Endodermal cell (in vitro differentiated cells): Measurements from ENCODE around the gene TMPRSS12. TPM values are rescaled to one million over a fixed set of nuclear protein-coding genes. Genes with fewer than 3 reads are reported as not detected.

Experiments used
- DNase-seq: peaks from one replicate; pipeline ENCODE4 v3.0.0-alpha.2; 2017
- H3K27ac ChIP-seq: 2 replicates; pipeline ENCODE4 v1.5.1; 2013; ENCODE audit warnings: mild to moderate bottlenecking, low read depth, low read length, moderate library complexity
- H3K27me3 ChIP-seq: 2 replicates; pipeline ENCODE4 v1.6.1; 2013; ENCODE audit warnings: mild to moderate bottlenecking, low read length, moderate library complexity; ENCODE audit not compliant: insufficient read depth, control insufficient read depth, poor library complexity, severe bottlenecking
- H3K36me3 ChIP-seq: 2 replicates; pipeline ENCODE4 v1.7.0; 2013; ENCODE audit warnings: mild to moderate bottlenecking, low read length, moderate library complexity; ENCODE audit not compliant: control insufficient read depth, insufficient read depth
- H3K4me1 ChIP-seq: one replicate; pipeline ENCODE4 v1.7.0; 2013; ENCODE audit warnings: low read length; ENCODE audit not compliant: control insufficient read depth, insufficient read depth
- H3K4me3 ChIP-seq: 2 replicates; pipeline ENCODE4 v1.5.1; 2013; ENCODE audit warnings: mild to moderate bottlenecking, low read length, moderate library complexity
- H3K9ac ChIP-seq: 2 replicates; pipeline ENCODE4 v1.6.1; 2013; ENCODE audit warnings: mild to moderate bottlenecking, low read length, moderate library complexity; ENCODE audit not compliant: poor library complexity, severe bottlenecking; ENCODE audit errors: extremely low read depth
- H3K9me3 ChIP-seq: 2 replicates; pipeline ENCODE4 v1.6.1; 2013; ENCODE audit warnings: mild to moderate bottlenecking, low read length, moderate library complexity; ENCODE audit not compliant: control insufficient read depth
- H3K27ac Mint-ChIP-seq: 2 replicates; pipeline ENCODE4 v1.8.0; 2020; ENCODE audit warnings: mixed read lengths
- H3K27me3 Mint-ChIP-seq: 2 replicates; pipeline ENCODE4 v1.8.0; 2021; ENCODE audit warnings: mild to moderate bottlenecking, mixed read lengths; ENCODE audit not compliant: insufficient read depth
- H3K36me3 Mint-ChIP-seq: 2 replicates; pipeline ENCODE4 v1.8.0; 2020; ENCODE audit warnings: low read depth, mixed read lengths
- H3K4me1 Mint-ChIP-seq: 2 replicates; pipeline ENCODE4 v1.8.0; 2020; ENCODE audit warnings: mixed read lengths
- H3K4me3 Mint-ChIP-seq: 2 replicates; pipeline ENCODE4 v1.8.0; 2020; ENCODE audit warnings: mild to moderate bottlenecking, moderate library complexity, mixed read lengths
- H3K9me3 Mint-ChIP-seq: 2 replicates; pipeline ENCODE4 v1.8.0; 2020; ENCODE audit warnings: mild to moderate bottlenecking, mixed read lengths
- WGBS, 2 experiments: methylation state at CpG; one replicate each; pipeline versions ENCODE4 v1.1.5 to v1.1.7; 2013; ENCODE audit warnings: missing lambda C conversion rate in 2 of 2, mixed read lengths in 1 of 2; ENCODE audit not compliant: insufficient coverage in 1 of 2, insufficient read length in 1 of 2; 5-methylcytosine and 5-hydroxymethylcytosine counted together
- total RNA-seq, 2 donors: library from RNA; stranded (reverse); fragmentation: NEBNext Ultra II Directional in 1 of 2; extraction: Animal tissue kit (Norgen Biotek cat#: 25700) in 1 of 2; gene quantifications; 2 replicates in 1 of 2; 3 replicates in 1 of 2; pipeline ENCODE4 v1.2.1, GENCODE V29; 2021
- TF ChIP-seq, protein P1 (sequence below): fragments of 200-600 bp; sonication (generic); conservative IDR thresholded peaks from 2 replicates; pipeline ENCODE4 v1.5.0; 2021; ENCODE audit warnings: antibody characterized with exemption, mild to moderate bottlenecking

Gene TMPRSS12
- total RNA-seq, 2 donors from 2014 or later = not detected

GRCh38 chr12:50887191-50887590, 44.5 kb downstream of the TMPRSS12 start:
- H3K9ac ChIP-seq = no peak overlapping the region
- H3K27ac ChIP-seq = no peak overlapping the region
- no peaks in the 10 kb centered on the region for H3K27me3 ChIP-seq
- H3K36me3 Mint-ChIP-seq = no peaks in the 10 kb centered on the region
- H3K27me3 Mint-ChIP-seq = no peaks in the 10 kb centered on the region
- no peaks in the 10 kb centered on the region for H3K4me1 Mint-ChIP-seq
- H3K36me3 ChIP-seq = no peaks in the 10 kb centered on the region
- WGBS, 2 experiments = 90 to 100% methylated on average over 3 of the region's 3 CpGs
- no peak overlapping the region for H3K27ac Mint-ChIP-seq
- TF ChIP-seq, protein P1, sequence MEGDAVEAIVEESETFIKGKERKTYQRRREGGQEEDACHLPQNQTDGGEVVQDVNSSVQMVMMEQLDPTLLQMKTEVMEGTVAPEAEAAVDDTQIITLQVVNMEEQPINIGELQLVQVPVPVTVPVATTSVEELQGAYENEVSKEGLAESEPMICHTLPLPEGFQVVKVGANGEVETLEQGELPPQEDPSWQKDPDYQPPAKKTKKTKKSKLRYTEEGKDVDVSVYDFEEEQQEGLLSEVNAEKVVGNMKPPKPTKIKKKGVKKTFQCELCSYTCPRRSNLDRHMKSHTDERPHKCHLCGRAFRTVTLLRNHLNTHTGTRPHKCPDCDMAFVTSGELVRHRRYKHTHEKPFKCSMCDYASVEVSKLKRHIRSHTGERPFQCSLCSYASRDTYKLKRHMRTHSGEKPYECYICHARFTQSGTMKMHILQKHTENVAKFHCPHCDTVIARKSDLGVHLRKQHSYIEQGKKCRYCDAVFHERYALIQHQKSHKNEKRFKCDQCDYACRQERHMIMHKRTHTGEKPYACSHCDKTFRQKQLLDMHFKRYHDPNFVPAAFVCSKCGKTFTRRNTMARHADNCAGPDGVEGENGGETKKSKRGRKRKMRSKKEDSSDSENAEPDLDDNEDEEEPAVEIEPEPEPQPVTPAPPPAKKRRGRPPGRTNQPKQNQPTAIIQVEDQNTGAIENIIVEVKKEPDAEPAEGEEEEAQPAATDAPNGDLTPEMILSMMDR = no peak
- H3K4me3 ChIP-seq = no peak overlapping the region
- H3K4me1 ChIP-seq = no peaks in the 10 kb centered on the region
- peaks cover 16% of the 10 kb centered on the region for H3K9me3 ChIP-seq
- no peak overlapping the region for H3K4me3 Mint-ChIP-seq
- peaks cover 12% of the 10 kb centered on the region for H3K9me3 Mint-ChIP-seq
- no peak for DNase-seq

GRCh38 chr12:50888666-50889065, 45.9 kb downstream of the TMPRSS12 start:
- H3K27me3 ChIP-seq = no peaks in the 10 kb centered on the region
- 96% methylated on average over 2 of the region's 2 CpGs; no CpG with 5 or more reads in 1 of the 2 experiments for WGBS, 2 experiments
- H3K27ac Mint-ChIP-seq = no peak overlapping the region
- no peaks in the 10 kb centered on the region for H3K9me3 Mint-ChIP-seq
- no peaks in the 10 kb centered on the region for H3K4me1 ChIP-seq
- peaks cover 8% of the 10 kb centered on the region for H3K9me3 ChIP-seq
- TF ChIP-seq, protein P1 = no peak
- no peak for DNase-seq
- H3K4me3 ChIP-seq = no peak overlapping the region
- H3K36me3 ChIP-seq = no peaks in the 10 kb centered on the region
- no peaks in the 10 kb centered on the region for H3K27me3 Mint-ChIP-seq
- H3K36me3 Mint-ChIP-seq = no peaks in the 10 kb centered on the region
- H3K9ac ChIP-seq = no peak overlapping the region
- H3K4me1 Mint-ChIP-seq = no peaks in the 10 kb centered on the region
- no peak overlapping the region for H3K4me3 Mint-ChIP-seq
- H3K27ac ChIP-seq = no peak overlapping the region

DNA sequence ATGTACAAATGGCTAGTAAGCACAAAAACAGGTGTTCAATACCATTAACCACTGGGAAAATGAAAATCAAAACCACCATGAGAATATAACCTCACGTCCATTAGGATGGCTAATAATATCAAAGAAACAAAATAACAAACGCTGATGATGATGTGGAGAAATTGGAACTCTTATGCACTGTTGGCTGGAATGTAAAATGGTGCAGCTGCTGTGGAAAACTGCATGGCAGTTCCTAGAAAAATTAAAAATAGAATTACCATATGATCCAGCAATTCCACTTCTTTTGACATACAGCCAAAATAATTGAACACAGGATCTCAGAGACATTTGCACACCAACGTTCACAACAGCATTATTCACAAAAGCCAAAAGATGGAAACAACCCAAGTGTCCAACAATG, 51.5 kb downstream of the TMPRSS12 start:
- H3K4me3 ChIP-seq = no peak overlapping the region
- Mint-ChIP-seq H3K9me3 (peaks cover 7% of the 10 kb centered on the region), H3K4me3 (no peak overlapping the region), H3K36me3 (no peaks in the 10 kb centered on the region), H3K27me3 (no peaks in the 10 kb centered on the region), H3K4me1 (no peaks in the 10 kb centered on the region), H3K27ac (no peak overlapping the region)
- H3K36me3 ChIP-seq = no peaks in the 10 kb centered on the region
- no peak overlapping the region for H3K27ac ChIP-seq
- no peak for DNase-seq
- H3K4me1 ChIP-seq = no peaks in the 10 kb centered on the region
- no peak overlapping the region for H3K9ac ChIP-seq
- no peaks in the 10 kb centered on the region for H3K27me3 ChIP-seq
- H3K9me3 ChIP-seq = peaks cover 17% of the 10 kb centered on the region
- TF ChIP-seq, protein P1 = no peak
- WGBS, 2 experiments = 88 to 100% methylated on average over 1 to 3 of the region's 3 CpGs
